HepG2 (cell line): ENCODE data around the gene LATS2. TPM values are rescaled to one million over a fixed set of nuclear protein-coding genes. Genes with fewer than 3 reads are reported as not detected.

Experiments used
- ATAC-seq: fragments of 200-7000 bp; cut with Tn5 transposase; 3 replicates; pipeline ENCODE4 v1.9.1; 2020; ENCODE audit warnings: mild to moderate bottlenecking, moderate library complexity
- BruUV-seq: library from RNA; stranded (reverse); fragments of 400-500 nt; replicated peaks from 2 replicates; lab custom pipeline; 2021; lab: Mats Ljungman, UMichigan
- CTCF ChIA-PET: fragments of 300-600 bp; formaldehyde crosslinking; extraction: SDS; loops from one replicate; lab custom pipeline; 2021; ENCODE audit warnings: low total read pairs, inconsistent platforms, low intra/inter-chr PET ratio; lab: Yijun Ruan, JAX
- POLR2A ChIA-PET: fragments of 350-600 bp; sonication (Branson Sonifier 250); formaldehyde crosslinking; loops from one replicate; lab custom pipeline; 2020; ENCODE audit warnings: antibody characterized with exemption, inconsistent platforms; lab: Yijun Ruan, JAX
- DNase-seq: peaks from one replicate; pipeline ENCODE4 v3.0.0-alpha.2; 2015; ENCODE audit warnings: low spot score
- FAIRE-seq: peaks from 3 replicates; lab custom pipeline; 2011; peaks lifted over from hg19 to GRCh38; lab: Jason Lieb, UNC
- H2AFZ ChIP-seq: one replicate; pipeline ENCODE4 v1.6.1; 2011; ENCODE audit warnings: low read length, inconsistent platforms
- H3K27ac ChIP-seq: fragments of 300-600 bp; 3 replicates; pipeline ENCODE4 v1.8.0; 2011; ENCODE audit warnings: mixed run types, mild to moderate bottlenecking, mixed read lengths, low read length, inconsistent platforms; ENCODE audit not compliant: insufficient read depth; ENCODE audit errors: extremely low read length
- H3K27me3 ChIP-seq, 2 experiments: fragments of 200-600 bp in 1 of 2; 2 replicates in 1 of 2; 3 replicates in 1 of 2; pipeline versions ENCODE4 v1.6.0 to v1.8.0; 2011; ENCODE audit warnings: low read length in 2 of 2, mild to moderate bottlenecking in 2 of 2, moderate library complexity in 2 of 2, inconsistent platforms in 1 of 2; ENCODE audit not compliant: insufficient read depth in 2 of 2, control insufficient read depth in 1 of 2
- H3K36me3 ChIP-seq, 2 experiments: fragments of 200-600 bp in 1 of 2; replicated peaks in 1 of 2; 2 replicates in 1 of 2; 3 replicates in 1 of 2; pipeline versions ENCODE4 v1.5.1 to v1.8.0; 2011; ENCODE audit warnings: low read length in 2 of 2, inconsistent platforms in 1 of 2; ENCODE audit not compliant: insufficient read depth in 2 of 2, control insufficient read depth in 1 of 2
- H3K4me1 ChIP-seq: 2 replicates; pipeline ENCODE4 v1.5.1; 2012; ENCODE audit warnings: low read length, inconsistent platforms; ENCODE audit not compliant: insufficient read depth
- H3K4me2 ChIP-seq: 2 replicates; pipeline ENCODE4 v1.6.0; 2011; ENCODE audit warnings: low read depth, low read length, inconsistent platforms
- H3K4me3 ChIP-seq, 3 experiments: fragments of 200-600 bp in 1 of 3; sonication (generic), shearing (Covaris generic) in 1 of 3; replicated peaks in 1 of 3; 2 replicates each; pipeline ENCODE4 v1.5.1; 2011 to 2016; ENCODE audit warnings: low read length in 3 of 3, inconsistent platforms in 2 of 3, low read depth in 2 of 3, mild to moderate bottlenecking in 2 of 3, control low read depth in 1 of 3, mixed read lengths in 1 of 3; ENCODE audit not compliant: insufficient read depth in 1 of 3
- H3K79me2 ChIP-seq: one replicate; pipeline ENCODE4 v1.6.1; 2011; ENCODE audit warnings: low read length, inconsistent platforms; ENCODE audit not compliant: insufficient read depth
- H3K9ac ChIP-seq: 2 replicates; pipeline ENCODE4 v1.6.0; 2011; ENCODE audit warnings: mild to moderate bottlenecking, low read depth, low read length, inconsistent platforms; ENCODE audit not compliant: insufficient read depth
- H3K9me3 ChIP-seq: 2 replicates; pipeline ENCODE4 v1.5.1; 2012; ENCODE audit warnings: mild to moderate bottlenecking, low read length
- H4K20me1 ChIP-seq: 2 replicates; pipeline ENCODE4 v1.6.0; 2011; ENCODE audit warnings: inconsistent platforms, mild to moderate bottlenecking, low read length, moderate library complexity; ENCODE audit not compliant: insufficient read depth
- FOSL2 ChIP-seq: sonication (generic); formaldehyde crosslinking; IDR thresholded peaks from 2 replicates; pipeline ENCODE4 v1.4.0; 2020; ENCODE audit warnings: missing genetic modification reagents
- GATA4 ChIP-seq: sonication (generic); IDR thresholded peaks from 2 replicates; pipeline ENCODE4 v1.6.1; 2016; ENCODE audit warnings: antibody characterized with exemption, low read depth, borderline replicate concordance
- RARA ChIP-seq: IDR thresholded peaks from 2 replicates; pipeline ENCODE4 v1.6.1; 2016; ENCODE audit warnings: missing genetic modification reagents, missing compliant biosample characterization
- RNF2 ChIP-seq: fragments of 450-650 bp; conservative IDR thresholded peaks from 2 replicates; pipeline ENCODE4 v1.6.1; 2016; ENCODE audit warnings: low read depth
- SRY ChIP-seq: sonication (generic); formaldehyde crosslinking; IDR thresholded peaks from 2 replicates; pipeline ENCODE4 v1.8.0; 2022; ENCODE audit warnings: mild to moderate bottlenecking, missing genetic modification reagents
- ZBTB1 ChIP-seq: sonication (generic); formaldehyde crosslinking; IDR thresholded peaks from 2 replicates; pipeline ENCODE4 v1.4.0; 2020; ENCODE audit warnings: missing genetic modification reagents, borderline replicate concordance
- ZKSCAN1 ChIP-seq: fragments of 150-350 bp; IDR thresholded peaks from 2 replicates; pipeline ENCODE4 v1.6.1; 2014; ENCODE audit warnings: low read length
- ZNF121 ChIP-seq: sonication (generic); formaldehyde crosslinking; IDR thresholded peaks from 2 replicates; pipeline ENCODE4 v1.5.0; 2020; ENCODE audit warnings: mild to moderate bottlenecking, missing genetic modification reagents
- ZNF20 ChIP-seq: sonication (generic); formaldehyde crosslinking; IDR thresholded peaks from 2 replicates; pipeline ENCODE4 v1.4.0; 2020; ENCODE audit warnings: mild to moderate bottlenecking, moderate library complexity, missing genetic modification reagents
- ZNF670 ChIP-seq: sonication (generic); formaldehyde crosslinking; IDR thresholded peaks from 2 replicates; pipeline ENCODE4 v1.8.0; 2022; ENCODE audit warnings: mild to moderate bottlenecking, missing genetic modification reagents, borderline replicate concordance
- WGBS: methylation state at CpG from one replicate; pipeline ENCODE4 v1.1.6; 2017; ENCODE audit warnings: low lambda C conversion rate; 5-methylcytosine and 5-hydroxymethylcytosine counted together
- in situ Hi-C: cut with HindIII; loops from 2 replicates; pipeline ENCODE4 v1.10.0; 2017; ENCODE audit warnings: low pct_unique_long_range_greater_than_20kb; ENCODE audit not compliant: extremely low pct_ligation_motif_present
- intact Hi-C: fragments of 100-400 bp; cut with micrococcal nuclease; formaldehyde crosslinking; loops from one replicate; pipeline ENCODE4 v1.10.0; 2022; ENCODE audit not compliant: unreplicated experiment
- polyA plus RNA-seq, 8 experiments: library from polyadenylated mRNA; depleted of rRNA in 3 of 8; stranded (reverse) in 7 of 8; unstranded in 1 of 8; fragments of >200 nt; fragmentation: Illumina TruSeq in 4 of 8; extraction: Trizol in 4 of 8; gene quantifications; 2 replicates each; pipeline versions ENCODE4 v1.2.1 to v1.2.3, GENCODE V29; 2011 to 2016; ENCODE audit warnings: low read depth in 4 of 8, missing spikeins in 1 of 8, mixed read lengths in 1 of 8; ENCODE audit not compliant: insufficient read depth in 1 of 8
- total RNA-seq, 5 experiments: library from RNA; depleted of rRNA; stranded (reverse); fragments of >200 nt; fragmentation: Illumina TruSeq; extraction: Trizol; gene quantifications; 2 replicates each; pipeline ENCODE4 v1.2.3, GENCODE V29; 2016; ENCODE audit warnings: low read depth in 1 of 5
- TF ChIP-seq, protein P1 (sequence below): IDR thresholded peaks from 2 replicates; pipeline ENCODE4 v1.6.1; 2012; ENCODE audit warnings: low read depth, low read length, improper control_type of control experiment
- TF ChIP-seq, protein P2 (sequence below): sonication (generic); formaldehyde crosslinking; IDR thresholded peaks from 2 replicates; pipeline ENCODE4 v1.4.0; 2020; ENCODE audit warnings: missing genetic modification reagents, mild to moderate bottlenecking, borderline replicate concordance
- TF ChIP-seq, protein P3 (sequence below): IDR thresholded peaks from 2 replicates; pipeline ENCODE4 v1.6.1; 2016; ENCODE audit warnings: low read depth
- TF ChIP-seq, protein P4 (sequence below): fragments of 450-650 bp; IDR thresholded peaks from 2 replicates; pipeline ENCODE4 v1.6.1; 2017; ENCODE audit warnings: mild to moderate bottlenecking

LATS2 gene
- total and polyA plus RNA-seq, 2 of the 13 experiments (the other 11 are each of a cell fraction or from before 2014, with no cell fraction given): 7.3 to 8.5 TPM

DNA sequence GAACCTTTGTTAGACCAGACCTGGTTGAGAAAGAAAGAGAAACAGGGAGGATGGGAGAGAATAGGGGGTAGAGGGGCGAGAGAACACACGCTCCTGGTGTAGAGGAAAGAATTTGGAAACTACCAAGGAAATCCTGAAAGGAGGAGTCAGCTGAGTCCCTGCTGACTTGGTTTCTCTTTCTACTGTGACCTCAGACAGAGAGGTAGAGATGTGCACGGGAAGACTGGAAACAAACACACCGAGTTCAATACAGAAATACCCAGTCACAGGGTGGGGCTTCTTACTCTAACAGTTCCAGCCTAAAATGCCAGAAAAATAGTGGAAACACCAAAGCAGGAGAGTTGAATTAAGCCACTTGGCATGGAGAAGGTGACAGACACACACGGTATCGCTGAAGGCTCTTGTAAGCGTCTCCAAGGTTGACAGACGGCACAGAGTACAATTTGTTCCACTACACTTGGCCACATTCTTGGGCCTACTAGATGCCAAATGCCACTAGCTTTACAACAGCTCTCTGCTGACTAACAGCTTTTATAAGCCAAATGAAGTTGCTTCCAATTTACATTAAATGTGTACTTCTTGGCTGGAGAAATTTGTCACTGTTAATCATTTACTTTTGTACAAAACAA is 28.1 kb downstream of the LATS2 start (continued):
- TF ChIP-seq, protein P1, sequence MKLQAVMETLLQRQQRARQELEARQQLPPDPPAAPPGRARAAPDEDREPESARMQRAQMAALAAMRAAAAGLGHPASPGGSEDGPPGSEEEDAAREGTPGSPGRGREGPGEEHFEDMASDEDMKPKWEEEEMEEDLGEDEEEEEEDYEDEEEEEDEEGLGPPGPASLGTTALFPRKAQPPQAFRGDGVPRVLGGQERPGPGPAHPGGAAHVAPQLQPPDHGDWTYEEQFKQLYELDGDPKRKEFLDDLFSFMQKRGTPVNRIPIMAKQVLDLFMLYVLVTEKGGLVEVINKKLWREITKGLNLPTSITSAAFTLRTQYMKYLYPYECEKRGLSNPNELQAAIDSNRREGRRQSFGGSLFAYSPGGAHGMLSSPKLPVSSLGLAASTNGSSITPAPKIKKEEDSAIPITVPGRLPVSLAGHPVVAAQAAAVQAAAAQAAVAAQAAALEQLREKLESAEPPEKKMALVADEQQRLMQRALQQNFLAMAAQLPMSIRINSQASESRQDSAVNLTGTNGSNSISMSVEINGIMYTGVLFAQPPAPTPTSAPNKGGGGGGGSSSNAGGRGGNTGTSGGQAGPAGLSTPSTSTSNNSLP: no peak
- TF ChIP-seq, protein P2, sequence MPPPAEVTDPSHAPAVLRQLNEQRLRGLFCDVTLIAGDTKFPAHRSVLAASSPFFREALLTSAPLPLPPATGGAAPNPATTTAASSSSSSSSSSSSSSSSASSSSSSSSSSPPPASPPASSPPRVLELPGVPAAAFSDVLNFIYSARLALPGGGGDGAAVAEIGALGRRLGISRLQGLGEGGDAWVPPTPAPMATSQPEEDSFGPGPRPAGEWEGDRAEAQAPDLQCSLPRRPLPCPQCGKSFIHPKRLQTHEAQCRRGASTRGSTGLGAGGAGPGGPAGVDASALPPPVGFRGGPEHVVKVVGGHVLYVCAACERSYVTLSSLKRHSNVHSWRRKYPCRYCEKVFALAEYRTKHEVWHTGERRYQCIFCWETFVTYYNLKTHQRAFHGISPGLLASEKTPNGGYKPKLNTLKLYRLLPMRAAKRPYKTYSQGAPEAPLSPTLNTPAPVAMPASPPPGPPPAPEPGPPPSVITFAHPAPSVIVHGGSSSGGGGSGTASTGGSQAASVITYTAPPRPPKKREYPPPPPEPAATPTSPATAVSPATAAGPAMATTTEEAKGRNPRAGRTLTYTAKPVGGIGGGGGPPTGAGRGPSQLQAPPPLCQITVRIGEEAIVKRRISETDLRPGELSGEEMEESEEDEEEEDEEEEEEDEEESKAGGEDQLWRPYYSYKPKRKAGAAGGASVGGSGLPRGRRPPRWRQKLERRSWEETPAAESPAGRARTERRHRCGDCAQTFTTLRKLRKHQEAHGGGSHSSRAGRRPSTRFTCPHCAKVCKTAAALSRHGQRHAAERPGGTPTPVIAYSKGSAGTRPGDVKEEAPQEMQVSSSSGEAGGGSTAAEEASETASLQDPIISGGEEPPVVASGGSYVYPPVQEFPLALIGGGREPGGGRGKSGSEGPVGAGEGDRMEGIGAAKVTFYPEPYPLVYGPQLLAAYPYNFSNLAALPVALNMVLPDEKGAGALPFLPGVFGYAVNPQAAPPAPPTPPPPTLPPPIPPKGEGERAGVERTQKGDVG (CRISPR knock-in tag): no peak
- TF ChIP-seq, protein P3, sequence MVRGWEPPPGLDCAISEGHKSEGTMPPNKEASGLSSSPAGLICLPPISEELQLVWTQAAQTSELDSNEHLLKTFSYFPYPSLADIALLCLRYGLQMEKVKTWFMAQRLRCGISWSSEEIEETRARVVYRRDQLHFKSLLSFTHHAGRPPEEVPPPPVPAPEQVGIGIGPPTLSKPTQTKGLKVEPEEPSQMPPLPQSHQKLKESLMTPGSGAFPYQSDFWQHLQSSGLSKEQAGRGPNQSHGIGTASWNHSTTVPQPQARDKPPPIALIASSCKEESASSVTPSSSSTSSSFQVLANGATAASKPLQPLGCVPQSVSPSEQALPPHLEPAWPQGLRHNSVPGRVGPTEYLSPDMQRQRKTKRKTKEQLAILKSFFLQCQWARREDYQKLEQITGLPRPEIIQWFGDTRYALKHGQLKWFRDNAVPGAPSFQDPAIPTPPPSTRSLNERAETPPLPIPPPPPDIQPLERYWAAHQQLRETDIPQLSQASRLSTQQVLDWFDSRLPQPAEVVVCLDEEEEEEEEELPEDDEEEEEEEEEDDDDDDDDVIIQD (CRISPR knock-in tag): no peak

DNA sequence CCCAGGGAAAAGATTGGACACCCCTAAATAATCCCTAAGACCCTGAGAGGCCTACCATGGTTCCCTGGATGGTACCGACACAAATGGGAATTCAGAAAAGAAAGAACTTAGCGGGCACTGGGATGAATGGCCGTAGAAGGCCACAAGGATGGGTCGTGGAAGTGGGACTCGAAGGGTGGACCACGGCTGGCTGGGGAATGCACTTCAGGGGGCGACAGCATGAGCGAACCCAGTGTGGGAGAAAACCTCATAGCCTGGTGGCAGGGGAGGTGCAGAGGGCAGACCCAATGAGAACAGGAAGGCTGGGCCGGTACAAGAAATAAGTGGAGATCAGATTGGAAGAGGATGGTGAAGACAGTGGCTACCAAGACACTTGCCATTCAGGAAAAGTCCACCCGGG is 28.7 kb downstream of the LATS2 start:
- H3K4me3 ChIP-seq: no peak overlapping the region
- H2AFZ ChIP-seq: no peak overlapping the region
- FAIRE-seq (no peak), DNase-seq (no peak), ATAC-seq (no peak)
- no peaks in the 10 kb centered on the region for H3K27me3 ChIP-seq
- peaks cover 75% of the 10 kb centered on the region for H3K79me2 ChIP-seq
- H3K4me1 ChIP-seq: peaks cover 17% of the 10 kb centered on the region
- CTCF ChIA-PET: no interaction called here
- H3K36me3 ChIP-seq: peaks cover 0 to 14% of the 10 kb centered on the region in 2 experiments; a peak in 3 of 5 replicates
- POLR2A ChIA-PET: no interaction called here
- no peak overlapping the region for H3K9ac ChIP-seq
- BruUV-seq: no TSS peak
- in situ Hi-C loops (no loop called here), intact Hi-C loops (no loop called here)
- H4K20me1 ChIP-seq: peaks cover 24% of the 10 kb centered on the region; the same call in 1 of the 2 replicates
- H3K27ac ChIP-seq: no peak overlapping the region
- H3K9me3 ChIP-seq: no peaks in the 10 kb centered on the region
- H3K4me2 ChIP-seq: no peak overlapping the region
- WGBS: 97% methylated on average over 10 of the region's 10 CpGs
- TF ChIP-seq ZKSCAN1 (no peak), SRY (CRISPR knock-in tag) (no peak), GATA4 (no peak), ZNF670 (CRISPR knock-in tag) (no peak), ZNF121 (CRISPR knock-in tag) (no peak), RARA (no peak), ZBTB1 (no peak), ZNF20 (CRISPR knock-in tag) (no peak), FOSL2 (CRISPR knock-in tag) (no peak), RNF2 (no peak)
- TF ChIP-seq, protein P4, sequence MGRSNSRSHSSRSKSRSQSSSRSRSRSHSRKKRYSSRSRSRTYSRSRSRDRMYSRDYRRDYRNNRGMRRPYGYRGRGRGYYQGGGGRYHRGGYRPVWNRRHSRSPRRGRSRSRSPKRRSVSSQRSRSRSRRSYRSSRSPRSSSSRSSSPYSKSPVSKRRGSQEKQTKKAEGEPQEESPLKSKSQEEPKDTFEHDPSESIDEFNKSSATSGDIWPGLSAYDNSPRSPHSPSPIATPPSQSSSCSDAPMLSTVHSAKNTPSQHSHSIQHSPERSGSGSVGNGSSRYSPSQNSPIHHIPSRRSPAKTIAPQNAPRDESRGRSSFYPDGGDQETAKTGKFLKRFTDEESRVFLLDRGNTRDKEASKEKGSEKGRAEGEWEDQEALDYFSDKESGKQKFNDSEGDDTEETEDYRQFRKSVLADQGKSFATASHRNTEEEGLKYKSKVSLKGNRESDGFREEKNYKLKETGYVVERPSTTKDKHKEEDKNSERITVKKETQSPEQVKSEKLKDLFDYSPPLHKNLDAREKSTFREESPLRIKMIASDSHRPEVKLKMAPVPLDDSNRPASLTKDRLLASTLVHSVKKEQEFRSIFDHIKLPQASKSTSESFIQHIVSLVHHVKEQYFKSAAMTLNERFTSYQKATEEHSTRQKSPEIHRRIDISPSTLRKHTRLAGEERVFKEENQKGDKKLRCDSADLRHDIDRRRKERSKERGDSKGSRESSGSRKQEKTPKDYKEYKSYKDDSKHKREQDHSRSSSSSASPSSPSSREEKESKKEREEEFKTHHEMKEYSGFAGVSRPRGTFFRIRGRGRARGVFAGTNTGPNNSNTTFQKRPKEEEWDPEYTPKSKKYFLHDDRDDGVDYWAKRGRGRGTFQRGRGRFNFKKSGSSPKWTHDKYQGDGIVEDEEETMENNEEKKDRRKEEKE: no peak
